Amniotic epithelial cell (primary cell): ENCODE results near the gene DYNLL1.

Experiments used
- DNase-seq: peaks from one replicate; pipeline ENCODE4 v3.0.0-alpha.2; 2010; ENCODE audit warnings: low read depth

Gene DYNLL1

DNA sequence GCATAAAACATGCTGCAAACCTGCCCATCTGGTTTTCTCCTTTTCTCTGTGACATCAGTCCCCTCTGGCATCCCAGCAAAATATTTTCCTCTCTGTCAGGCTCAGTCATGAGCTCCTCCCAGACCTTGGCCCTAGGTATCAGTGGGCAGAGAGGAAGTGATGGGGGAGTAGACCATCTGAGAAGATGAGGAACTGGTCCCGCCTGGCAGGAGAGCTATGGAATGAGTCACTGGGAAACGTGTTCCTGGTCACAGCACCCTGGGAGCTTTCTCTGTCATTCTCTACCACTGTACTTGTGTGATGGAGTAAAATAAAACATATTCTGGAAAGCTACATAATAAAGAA lies 21.3 kb upstream of the DYNLL1 start:
- DNase-seq = peak; percentile 72

DNA sequence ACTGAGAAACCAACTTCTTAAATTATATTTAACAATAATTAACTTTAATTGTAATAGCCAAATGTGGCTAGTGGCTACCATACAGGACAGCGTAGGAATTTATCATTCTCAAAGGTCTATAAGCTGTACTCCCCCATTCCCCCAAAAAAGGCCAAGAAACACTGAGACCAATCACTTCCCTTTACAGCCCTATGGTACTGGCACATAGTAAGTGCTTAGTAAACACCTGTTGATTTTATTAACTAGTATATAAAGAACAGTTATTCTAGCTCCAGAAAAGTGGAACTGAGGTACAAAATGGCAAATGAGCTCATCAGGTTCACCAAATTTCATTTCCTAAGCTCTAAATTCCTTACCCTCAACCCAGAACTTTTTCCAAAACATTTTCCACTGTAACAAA lies 20.3 kb upstream of the DYNLL1 start:
- DNase-seq = no peak

DNA sequence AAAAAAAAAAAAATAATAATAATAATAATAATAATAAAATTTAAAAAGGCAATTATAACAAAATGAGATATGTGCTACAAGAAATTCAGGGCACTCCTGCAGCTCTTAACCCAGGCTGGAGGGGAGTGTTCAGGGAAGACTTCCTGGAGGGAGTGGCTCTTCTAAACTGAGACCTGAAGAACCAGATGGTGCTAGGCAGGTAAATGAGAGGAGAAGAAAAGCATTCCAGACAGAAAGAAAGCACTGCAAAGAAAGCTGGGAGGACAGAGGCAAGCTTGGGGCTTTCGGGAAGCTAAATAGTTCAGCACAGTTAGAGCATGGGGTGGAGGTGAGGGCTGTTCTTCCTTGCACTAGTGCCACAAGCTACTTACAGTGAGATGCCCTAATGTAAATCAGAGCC lies 16.5 kb upstream of the DYNLL1 start:
- no peak for DNase-seq

DNA sequence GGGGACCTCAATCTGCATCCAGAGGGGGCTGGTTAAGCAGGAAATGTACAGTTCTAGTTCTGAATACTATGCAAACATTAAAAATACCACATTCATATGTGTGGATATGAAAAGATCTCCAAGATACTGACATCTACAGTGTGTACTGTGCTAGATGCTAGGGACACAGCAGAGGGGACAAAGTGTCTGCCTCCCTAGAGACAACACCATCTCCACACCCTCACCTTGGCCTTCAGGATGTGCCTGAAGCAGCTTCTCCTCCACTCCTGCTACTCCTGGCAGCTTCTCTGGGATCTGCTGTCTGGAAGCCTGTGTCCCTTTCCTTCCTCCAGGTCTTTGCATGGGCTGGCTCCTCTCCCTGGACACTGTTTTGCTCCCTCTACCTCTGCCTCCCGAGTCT lies 15.7 kb upstream of the DYNLL1 start:
- no peak for DNase-seq

DNA sequence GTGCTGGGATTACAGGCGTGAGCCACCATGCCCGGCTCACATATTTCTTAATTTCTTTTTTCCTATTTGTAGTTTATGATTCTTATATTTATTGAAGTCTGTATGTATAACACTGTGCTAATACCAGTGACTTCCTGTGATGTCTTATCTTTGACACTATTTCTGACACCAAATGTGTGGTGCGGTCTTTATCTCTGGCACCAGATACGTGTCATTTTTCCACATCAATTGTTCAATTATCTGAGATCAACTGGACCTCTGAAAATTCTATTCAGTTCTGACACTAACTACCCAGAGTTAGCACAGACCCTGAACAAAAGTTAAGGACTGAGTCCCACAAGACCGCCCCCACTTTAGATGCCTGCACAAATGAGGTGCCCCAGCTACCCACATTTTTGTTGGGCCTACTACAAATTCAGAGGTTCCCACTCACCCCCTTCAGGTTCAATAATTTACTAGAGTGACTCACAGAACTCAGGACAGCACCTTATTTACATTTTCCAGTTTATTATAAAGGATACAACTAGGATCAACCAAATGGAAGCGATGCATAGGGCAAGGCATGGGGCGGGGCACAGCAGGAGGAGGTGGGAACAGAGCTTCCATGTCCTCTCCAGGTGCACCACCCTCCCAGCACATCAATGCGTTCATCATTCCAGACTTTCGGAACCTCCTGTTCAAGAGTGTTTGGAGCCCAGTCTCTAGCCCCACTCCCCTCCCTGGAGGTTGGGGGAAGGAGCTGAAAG lies 14.7 kb upstream of the DYNLL1 start:
- DNase-seq = no peak

DNA sequence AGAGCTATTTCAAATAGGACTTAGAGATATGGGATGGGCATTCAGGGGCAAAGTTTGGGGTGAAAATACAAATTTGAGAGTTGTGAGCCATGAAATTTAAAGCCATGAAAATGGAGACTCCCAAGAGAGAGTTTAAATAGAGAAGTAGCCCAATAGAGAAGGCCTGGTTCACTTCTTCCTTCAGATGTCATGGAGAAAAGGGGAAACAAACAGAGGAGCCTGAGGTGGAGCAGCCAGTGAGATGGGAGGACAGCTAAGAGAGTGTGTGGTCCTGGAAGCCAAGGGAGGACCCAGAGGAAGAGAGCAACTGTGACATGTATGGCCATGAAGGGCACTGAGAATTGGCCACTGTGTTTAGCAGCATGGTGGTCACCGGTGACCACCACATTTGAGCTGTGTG lies 12.3 kb upstream of the DYNLL1 start:
- no peak for DNase-seq

DNA sequence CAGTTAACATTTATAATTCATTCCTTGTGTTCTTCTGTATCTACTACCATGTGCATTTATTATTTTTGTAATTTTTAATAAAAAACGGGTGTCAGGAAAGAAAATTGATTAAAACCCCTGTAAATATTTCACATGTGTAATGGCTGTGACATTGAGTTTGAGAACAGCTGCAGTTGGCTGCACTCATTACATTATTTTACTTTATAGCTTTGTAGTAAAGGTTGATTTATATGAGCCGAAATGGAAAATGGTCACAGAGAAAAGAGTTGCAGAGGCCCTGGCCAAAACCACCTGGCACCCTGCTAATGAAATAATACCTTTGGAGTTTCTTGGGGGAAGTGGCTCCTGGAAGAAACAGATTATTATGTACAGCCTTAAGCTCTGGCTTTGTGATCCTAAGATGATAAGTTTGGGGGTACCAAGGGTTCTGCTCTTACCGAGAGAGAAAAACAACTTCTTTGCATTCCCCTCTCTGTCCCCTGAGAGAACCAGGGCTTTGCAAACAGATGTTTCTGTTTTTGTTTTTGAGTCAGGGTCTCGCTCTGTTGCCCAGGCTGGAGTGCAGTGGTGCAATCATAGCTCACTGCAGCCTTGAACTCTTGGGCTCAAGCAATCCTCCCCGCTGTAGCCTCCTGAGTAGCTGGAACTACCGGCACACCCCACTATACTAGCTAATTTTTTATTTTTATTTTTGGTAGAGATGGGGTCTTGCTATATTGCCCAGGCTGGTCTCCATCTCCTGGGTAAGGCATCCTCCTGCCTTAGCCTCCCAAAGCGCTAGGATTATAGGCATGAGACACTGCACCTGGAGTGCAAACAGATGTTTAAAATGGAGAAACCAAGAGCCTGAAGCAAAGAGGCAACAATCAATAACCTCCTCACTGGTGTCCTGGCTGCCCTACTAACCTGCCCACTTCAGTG lies 9.7 kb upstream of the DYNLL1 start:
- no peak for DNase-seq

DNA sequence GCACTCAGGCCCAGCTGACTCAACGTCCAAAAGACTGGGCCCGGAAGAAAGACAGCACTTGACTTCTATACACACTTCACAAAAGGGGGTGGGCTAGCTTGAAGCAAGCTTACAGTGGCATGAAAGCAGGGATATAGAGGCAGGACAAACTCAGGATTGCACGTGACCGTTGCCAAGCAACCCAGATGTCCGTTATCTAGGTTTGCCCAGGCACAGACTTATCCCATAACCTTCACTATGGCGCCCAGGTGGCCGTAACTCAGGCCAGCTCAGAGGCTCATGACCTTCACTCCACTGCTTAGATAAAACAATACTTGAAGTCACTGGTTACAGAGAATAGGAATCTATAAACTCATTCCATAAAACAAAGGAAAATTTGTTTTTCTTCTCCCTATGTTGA lies 8.4 kb upstream of the DYNLL1 start:
- DNase-seq = peak; percentile 54

DNA sequence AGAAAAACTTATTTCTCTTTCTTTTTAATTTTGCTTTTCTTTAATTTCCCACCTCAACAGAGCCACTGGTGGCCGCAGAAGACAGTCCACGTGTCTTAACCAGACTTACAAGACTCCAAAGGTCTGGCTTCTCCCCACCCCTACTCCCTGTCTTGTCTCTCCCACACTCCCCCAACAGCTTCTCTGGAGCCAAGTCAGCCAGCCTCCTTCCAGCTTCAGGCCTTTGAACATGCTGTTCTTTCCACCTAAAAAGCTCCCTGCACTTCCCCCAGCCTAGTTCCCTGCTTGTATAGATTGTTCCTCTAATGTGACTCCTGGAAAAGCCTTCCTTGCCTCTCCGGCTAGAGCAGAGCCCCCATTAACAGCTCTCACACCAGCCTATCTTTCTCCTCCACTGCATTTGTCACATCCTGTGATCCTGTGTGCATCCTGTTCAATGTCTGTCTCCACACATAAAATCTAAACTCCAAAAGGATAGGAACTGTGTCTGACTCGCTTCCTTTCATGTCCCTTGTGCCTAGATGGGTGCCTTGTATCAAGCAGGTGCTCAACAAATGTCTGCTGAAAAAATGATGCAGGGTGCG lies 7.8 kb upstream of the DYNLL1 start:
- peak; percentile 53 for DNase-seq

DNA sequence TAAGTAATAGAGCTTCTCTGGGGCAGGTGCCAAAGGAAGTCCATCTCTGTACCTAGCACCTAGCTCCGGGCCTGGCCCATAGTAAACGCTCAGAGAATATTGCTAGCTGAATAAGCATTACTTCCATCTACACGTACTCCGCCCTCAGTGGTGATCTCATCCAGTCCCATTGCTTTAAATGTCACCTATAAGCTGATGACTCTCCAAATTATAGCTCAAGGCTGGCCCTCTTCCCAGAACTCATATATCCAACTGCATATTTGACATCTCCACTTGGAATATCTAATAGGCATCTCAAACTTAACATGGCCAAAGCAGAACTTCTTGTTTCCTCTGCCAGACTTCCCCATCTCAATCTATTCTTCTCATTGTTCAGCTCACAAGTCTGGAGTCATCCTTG lies 6.9 kb upstream of the DYNLL1 start:
- DNase-seq = no peak

DNA sequence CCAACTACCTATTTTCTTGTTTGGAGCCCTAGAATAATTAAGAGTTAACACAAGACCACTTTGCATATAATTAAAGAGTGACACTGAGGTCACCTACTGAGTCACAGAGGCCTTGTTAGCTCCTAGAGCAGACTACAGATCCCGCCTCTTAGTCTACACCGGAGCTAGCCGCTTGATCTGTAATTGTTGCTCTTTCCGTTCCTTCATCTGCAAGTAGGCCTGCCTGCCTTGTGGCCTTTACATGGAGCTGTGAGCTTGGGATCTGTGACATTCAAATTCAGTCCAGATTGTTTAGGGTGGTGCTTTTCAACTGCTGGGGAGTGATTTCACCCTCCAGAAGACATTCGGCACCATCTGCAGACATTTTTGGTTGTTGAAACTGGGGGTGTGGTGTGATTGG lies 5.6 kb upstream of the DYNLL1 start:
- no peak for DNase-seq

DNA sequence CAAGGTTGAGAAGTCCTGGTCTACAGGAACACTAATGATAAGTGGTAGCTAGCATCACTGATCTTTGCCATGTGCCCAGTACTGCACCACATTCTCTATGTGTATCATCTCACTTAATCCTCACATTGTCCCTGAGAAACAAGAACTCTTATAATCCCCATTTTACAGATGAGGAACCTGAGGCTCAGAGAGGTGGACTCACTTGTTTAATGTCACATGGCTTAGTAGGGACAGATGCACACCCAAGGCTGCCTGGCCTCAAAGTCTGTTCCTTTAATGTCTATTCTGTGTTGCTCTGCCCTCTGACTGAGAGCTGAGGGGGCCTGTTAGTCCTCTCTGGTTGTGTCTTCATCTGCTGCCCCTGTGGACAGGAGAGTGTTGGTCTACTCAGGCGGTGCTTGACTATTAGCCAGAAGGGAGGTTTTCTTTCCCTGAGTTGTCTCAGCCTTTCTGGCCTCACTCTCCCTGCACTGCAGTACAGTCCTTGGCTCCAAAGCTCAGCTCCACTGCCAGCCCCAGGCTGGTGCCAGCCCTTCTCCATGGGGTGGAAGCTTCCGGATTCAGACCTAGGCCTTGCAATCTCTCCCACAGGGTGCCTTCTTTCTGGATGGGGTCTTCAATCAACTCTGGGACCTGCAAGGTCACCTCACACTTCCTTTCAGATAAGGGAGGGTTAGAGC lies 4.9 kb upstream of the DYNLL1 start:
- no peak for DNase-seq

DNA sequence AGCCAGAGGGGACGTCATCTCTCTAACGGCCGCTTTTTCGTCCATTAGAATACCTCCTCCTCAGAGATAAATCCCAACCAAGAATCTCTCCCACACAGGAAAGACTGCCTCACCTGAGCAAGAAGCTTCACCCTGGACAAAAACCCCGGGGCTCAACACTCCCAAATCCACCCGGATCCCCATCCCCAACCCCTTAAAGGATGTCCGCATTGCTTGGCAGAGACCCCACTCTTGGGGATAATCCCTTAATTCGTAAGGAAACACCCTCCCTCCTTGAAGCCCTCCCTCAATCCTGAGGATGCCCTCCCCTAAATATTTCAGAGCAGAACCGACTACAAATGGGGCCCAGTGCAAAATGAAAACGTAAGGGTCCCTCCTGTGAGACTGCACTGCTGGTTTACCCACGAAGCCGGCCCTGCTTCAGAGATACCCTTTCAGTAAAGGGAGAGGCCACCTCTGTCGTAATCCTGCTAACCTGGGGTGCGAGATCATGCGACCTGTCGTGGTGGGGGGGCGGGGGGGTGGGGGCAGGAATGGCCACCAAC lies 655 bp upstream of the DYNLL1 start:
- no peak for DNase-seq

DNA sequence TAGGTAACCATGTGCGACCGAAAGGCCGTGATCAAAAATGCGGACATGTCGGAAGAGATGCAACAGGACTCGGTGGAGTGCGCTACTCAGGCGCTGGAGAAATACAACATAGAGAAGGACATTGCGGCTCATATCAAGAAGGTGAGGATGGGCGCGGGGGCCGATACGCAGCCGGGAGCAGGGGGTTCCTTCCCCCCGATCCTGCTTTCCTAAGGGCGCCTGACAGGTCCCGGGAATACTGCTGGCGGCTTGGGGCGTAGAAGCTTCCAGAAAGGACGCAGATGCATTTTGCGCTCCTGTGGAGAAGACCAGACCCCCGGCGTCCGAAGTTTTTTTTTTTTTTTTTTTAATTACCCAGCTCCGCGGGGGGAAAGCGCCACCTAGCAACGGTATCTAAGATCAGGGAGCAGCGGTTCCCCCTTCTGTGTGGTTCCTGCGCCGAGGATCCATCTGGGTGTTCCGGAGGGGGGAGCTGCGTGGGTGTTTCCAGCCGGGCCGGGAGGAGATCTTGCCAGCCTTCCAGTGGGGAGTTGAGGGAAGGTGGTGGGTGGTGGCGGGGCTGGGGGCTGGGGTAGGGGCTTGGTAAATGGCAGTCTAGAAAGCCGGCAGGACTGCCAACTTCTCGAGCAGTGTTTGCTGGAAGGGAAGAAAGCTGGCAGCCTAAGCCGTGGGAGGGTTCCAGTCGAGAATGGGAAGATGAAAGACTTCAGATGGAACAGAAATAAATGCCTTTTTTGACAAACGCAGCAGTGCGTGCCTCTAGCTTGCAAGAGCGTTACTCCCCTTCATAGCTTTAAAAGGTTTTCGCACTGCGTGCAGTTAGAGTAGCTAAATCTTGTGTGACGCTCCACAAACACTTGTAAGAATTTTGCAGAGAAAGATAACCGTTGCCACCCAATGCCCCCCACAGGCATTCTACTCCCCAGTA lies 764 bp downstream of the DYNLL1 start:
- peak; percentile 63 for DNase-seq

DNA sequence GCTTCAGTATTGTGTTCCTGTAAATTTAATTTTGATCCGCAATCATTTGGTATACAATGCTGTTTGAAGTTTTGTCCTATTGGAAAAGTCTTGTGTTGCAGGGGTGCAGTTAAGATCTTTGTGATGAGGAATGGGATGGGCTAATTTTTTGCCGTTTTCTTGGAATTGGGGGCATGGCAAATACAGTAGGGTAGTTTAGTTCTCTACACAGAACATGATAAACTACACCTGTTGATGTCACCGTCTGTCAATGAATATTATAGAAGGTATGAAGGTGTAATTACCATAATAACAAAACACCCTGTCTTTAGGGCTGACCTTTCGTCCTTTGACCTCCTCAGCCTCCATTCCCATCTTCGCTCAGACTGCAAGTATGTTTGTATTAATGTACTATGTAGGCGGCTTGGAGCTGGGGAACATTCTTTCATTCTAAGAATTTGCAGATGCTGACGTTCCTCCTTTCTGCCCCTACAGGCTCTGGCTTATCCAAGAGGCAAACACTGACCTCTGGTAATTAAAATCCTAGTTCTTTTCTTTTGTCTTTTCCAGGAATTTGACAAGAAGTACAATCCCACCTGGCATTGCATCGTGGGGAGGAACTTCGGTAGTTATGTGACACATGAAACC lies 1.7 kb downstream of the DYNLL1 start:
- no peak for DNase-seq

DNA sequence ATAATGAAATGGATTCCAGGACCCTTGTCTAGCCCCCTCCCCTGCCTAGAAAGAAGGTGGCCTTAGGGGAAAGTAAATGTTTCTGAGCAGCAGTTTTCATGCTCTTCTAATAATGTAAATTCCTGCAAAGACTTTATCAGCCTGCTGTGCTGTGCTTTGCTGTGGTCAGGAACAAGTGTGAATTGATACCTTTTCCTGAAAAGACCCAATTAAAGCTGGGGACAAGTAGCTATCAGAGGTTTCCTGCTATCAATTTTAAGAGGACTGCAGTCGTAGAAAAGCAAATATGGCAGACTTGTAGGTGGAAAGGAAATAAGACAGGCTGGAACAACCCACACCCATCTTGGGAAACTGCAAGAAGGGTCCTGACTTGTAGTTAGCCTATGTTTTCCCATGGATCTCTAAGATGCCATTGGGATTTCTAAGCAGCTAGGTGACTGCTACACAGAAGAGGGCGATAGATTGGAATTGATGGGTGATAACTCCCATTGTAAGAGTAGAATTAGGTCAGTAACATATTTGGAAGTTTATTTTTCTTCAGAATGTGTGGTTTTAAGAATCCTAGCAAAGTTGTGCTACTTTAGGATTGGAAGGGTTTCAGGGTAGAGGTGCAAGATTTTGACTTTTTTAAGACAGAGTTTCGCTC lies 3.1 kb downstream of the DYNLL1 start:
- no peak for DNase-seq

DNA sequence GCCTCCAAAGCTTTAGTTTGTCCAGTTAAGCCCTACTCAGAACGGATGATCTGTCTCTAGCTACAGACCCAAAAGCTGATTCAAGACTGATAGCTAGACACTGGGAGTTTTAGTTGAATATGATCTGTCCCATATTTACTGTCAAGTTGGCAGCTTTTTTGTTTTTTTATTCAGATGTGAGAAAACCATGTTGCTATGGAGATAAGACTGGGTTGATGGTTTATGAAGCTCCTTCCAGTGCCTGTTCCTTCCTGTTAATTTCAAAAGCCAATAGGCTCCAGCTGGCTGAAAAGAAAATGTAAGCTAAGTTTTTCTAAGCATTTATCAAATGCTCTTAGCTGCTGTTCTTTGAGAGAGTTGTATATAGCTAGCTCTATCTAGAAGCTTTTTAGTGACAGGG lies 4.7 kb downstream of the DYNLL1 start:
- no peak for DNase-seq

DNA sequence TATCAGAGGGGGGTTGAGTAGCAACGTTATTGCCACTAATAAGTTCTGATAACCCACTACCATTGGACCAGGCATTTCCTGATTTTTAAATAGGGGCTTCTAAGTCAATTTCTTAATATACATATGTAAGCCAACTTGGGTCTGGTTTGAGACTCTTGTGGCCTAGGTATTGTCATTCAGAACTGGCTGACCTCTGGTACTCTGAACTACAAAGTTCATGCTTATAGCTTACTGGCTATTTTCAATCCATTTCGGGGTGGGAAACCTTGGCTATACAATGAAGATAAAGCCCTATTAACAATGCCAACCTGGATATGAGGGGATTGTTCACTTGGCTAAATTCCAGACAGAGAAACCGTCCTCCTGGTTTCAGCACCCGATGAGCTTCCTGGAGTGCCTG lies 8.7 kb downstream of the DYNLL1 start:
- DNase-seq = no peak

DNA sequence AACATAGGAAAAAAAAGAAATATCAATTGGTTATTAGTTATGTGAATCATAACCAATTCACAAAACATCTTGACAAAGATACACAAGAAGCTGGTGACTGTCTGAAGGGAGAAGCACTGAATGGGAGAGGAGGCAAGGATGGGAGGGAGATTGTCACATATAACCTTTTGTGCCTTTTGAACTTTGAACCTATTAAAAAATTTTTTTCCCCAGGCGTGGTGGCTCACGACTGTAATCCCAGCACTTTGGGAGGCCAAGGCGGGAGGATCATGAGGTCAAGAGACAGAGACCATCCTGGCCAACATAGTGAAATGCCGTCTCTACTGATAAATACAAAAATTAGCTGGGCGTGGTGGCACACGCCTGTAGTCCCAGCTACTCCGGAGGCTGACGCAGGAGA lies 12.6 kb downstream of the DYNLL1 start:
- DNase-seq = no peak

DNA sequence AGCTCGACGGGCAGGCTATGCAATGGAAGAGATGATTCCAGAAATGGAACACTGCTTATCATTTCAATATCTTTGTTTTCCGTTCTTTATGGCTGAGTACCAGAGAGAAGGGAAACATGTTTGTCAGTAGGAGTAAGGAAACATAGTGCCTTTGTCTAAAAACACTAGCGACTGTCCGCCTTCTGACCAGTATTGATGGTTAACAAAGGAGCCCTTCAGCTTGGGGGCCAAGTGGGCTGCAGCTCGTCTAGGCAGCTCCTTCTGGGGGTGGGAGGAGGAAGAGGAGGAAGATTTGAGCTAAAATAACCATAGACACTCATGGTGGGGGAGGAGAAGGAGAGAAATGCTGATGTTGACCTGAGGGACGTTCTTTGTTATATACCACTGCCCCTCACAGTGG lies 18.1 kb downstream of the DYNLL1 start:
- no peak for DNase-seq
